ENCODE results near the gene CCDC57. TPM values are rescaled to one million over a fixed set of nuclear protein-coding genes. Genes with fewer than 3 reads are reported as not detected.

The CCDC57 gene
- total and polyA plus RNA-seq, 9 of the 15 experiments (the other 6 are each of a cell fraction or from before 2014, with no cell fraction given): 0.83 to 36.2 (median 13.6) TPM

GRCh38 chr17:82098939-82099763 lies 113.5 kb downstream of the CCDC57 start (continued):
- TF ChIP-seq MXI1 (IDR thresholded peaks at IDR 0.05; ENCODE audit: low read depth, low read length): no peak; the same call in 1 of the 2 replicates
- TF ChIP-seq NUFIP1 (IDR thresholded peaks at IDR 0.05; ENCODE audit: partially characterized antibody): no peak
- peak; percentile 10 for TF ChIP-seq PHF20 (IDR thresholded peaks at IDR 0.05; ENCODE audit: partially characterized antibody)
- no peak for TF ChIP-seq SIN3B (IDR thresholded peaks at IDR 0.05; ENCODE audit: low read depth)
- TF ChIP-seq RCOR1 (IDR thresholded peaks at IDR 0.05; ENCODE audit: borderline replicate concordance in 1 of 2, low read depth in 2 of 2, low read length in 2 of 2): no peak
- TF ChIP-seq SMAD4 (CRISPR knock-in tag; conservative IDR thresholded peaks at IDR 0.05): peak; percentile 70
- no peak for TF ChIP-seq BHLHE40 (IDR thresholded peaks at IDR 0.05; ENCODE audit: low read length)
- no peak for TF ChIP-seq TRIM24 (IDR thresholded peaks at IDR 0.05)
- TF ChIP-seq LEF1 (IDR thresholded peaks at IDR 0.05): no peak
- TF ChIP-seq CBX5 (IDR thresholded peaks at IDR 0.05; ENCODE audit: borderline replicate concordance, low read depth): no peak
- no peak for TF ChIP-seq HCFC1 (IDR thresholded peaks at IDR 0.05; ENCODE audit: low read depth, low read length)
- no peak for TF ChIP-seq FOXM1 (IDR thresholded peaks at IDR 0.05; ENCODE audit: low read depth)
- TF ChIP-seq FOXM1 (CRISPR knock-in tag; IDR thresholded peaks at IDR 0.05; ENCODE audit: low read depth): 0 out of 2 replicates have a peak, but pooled peaks have one; percentile 2
- no peak for TF ChIP-seq NELFE (IDR thresholded peaks at IDR 0.05; ENCODE audit: insufficient read depth, insufficient read length)
- TF ChIP-seq FOS (IDR thresholded peaks at IDR 0.05; ENCODE audit: extremely low read depth, insufficient read length): no peak
- TF ChIP-seq POLR2G (IDR thresholded peaks at IDR 0.05; ENCODE audit: low read depth, low read length): peak; percentile 81
- TF ChIP-seq PKNOX1 (IDR thresholded peaks at IDR 0.05): no peak
- peak; percentile 60; the same call in 1 of the 2 replicates for TF ChIP-seq NR3C1 (CRISPR knock-in tag; IDR thresholded peaks at IDR 0.05)
- no peak for TF ChIP-seq BRCA1 (IDR thresholded peaks at IDR 0.05)
- TF ChIP-seq BRCA1 (CRISPR knock-in tag; IDR thresholded peaks at IDR 0.05): no peak
- no peak for TF ChIP-seq ZKSCAN3 (CRISPR knock-in tag; IDR thresholded peaks at IDR 0.05)
- no peak for TF ChIP-seq POLR2H (tag; IDR thresholded peaks at IDR 0.05; ENCODE audit: low read depth)
- TF ChIP-seq RHOXF2B (CRISPR knock-in tag; conservative IDR thresholded peaks at IDR 0.05): no peak
- TF ChIP-seq EGR1 (conservative IDR thresholded peaks at IDR 0.05): peak; percentile 33; the same call in 1 of the 2 replicates
- TF ChIP-seq MLX (CRISPR knock-in tag; conservative IDR thresholded peaks at IDR 0.05): peak in 1 of 2 experiments; percentile 18; a peak in 1 of 4 replicates
- TF ChIP-seq TGIF2 (CRISPR knock-in tag; IDR thresholded peaks at IDR 0.05): peak; percentile 79; the same call in 1 of the 2 replicates
- no peak for TF ChIP-seq TCF15 (CRISPR knock-in tag; IDR thresholded peaks at IDR 0.05)
- no peak for TF ChIP-seq ZNF398 (CRISPR knock-in tag; IDR thresholded peaks at IDR 0.05)
